MM.1S (cell line): ENCODE measurements around the gene LIN7A.

Experiments used
- EZH2 ChIP-seq: fragments of 300-600 bp; sonication (generic); optimal IDR thresholded peaks from 2 replicates; pipeline ENCODE3; 2017; ENCODE audit warnings: low read depth, mild to moderate bottlenecking, antibody characterized with exemption, low read length, mixed read lengths
- TF ChIP-seq, protein P1 (sequence below): fragments of 300-600 bp; sonication (generic); IDR thresholded peaks from 2 replicates; pipeline ENCODE4 v1.5.1; 2016; ENCODE audit warnings: antibody characterized with exemption, low read length, mixed read lengths

DNA sequence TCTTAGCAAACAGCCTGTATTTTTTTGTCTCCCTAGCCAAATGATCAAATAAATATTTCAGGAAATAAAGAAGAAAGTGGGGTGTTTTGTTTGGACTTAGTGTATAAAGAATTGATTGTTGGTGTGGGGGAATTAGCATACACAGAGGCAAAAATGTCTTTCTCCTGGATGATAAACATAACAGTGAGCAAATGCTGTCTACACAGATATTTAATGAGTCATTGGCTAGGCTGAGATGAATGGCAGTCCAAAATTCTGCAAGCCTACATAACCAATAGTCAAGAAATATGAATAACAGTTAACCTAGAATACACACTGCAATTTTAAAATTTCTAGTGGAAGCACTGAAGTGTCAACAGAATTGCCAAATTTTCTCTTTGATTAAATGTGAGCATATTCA is 185.3 kb downstream of the LIN7A start:
- TF ChIP-seq EZH2: no peak
- TF ChIP-seq, protein P1, sequence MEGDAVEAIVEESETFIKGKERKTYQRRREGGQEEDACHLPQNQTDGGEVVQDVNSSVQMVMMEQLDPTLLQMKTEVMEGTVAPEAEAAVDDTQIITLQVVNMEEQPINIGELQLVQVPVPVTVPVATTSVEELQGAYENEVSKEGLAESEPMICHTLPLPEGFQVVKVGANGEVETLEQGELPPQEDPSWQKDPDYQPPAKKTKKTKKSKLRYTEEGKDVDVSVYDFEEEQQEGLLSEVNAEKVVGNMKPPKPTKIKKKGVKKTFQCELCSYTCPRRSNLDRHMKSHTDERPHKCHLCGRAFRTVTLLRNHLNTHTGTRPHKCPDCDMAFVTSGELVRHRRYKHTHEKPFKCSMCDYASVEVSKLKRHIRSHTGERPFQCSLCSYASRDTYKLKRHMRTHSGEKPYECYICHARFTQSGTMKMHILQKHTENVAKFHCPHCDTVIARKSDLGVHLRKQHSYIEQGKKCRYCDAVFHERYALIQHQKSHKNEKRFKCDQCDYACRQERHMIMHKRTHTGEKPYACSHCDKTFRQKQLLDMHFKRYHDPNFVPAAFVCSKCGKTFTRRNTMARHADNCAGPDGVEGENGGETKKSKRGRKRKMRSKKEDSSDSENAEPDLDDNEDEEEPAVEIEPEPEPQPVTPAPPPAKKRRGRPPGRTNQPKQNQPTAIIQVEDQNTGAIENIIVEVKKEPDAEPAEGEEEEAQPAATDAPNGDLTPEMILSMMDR: no peak
